A549 (cell line): ENCODE results near the gene R3HDM2. TPM values are rescaled to one million over a fixed set of nuclear protein-coding genes. Genes with fewer than 3 reads are reported as not detected.
A peak's percentile ranks its signal among the peaks of the same experiment; 100 is the strongest.

Experiments
- ATAC-seq, 2 experiments: fragments of 200-7000 bp in 1 of 2; fragments of >200 bp in 1 of 2; cut with Nextera tagmentation in 1 of 2; cut with Tn5 transposase in 1 of 2; 3 replicates each; pipeline versions ENCODE4 v1.8.0 to v1.9.1; 2018 to 2020; ENCODE audit warnings: mild to moderate bottlenecking in 1 of 2, moderate library complexity in 1 of 2
- CTCF ChIA-PET: fragments of 300-600 bp; sonication (Branson Sonifier 250); formaldehyde crosslinking; extraction: SDS; loops from one replicate; lab custom pipeline; 2021; ENCODE audit warnings: antibody characterized with exemption, inconsistent platforms; lab: Yijun Ruan, JAX
- POLR2A ChIA-PET: fragments of 350-600 bp; formaldehyde crosslinking; extraction: SDS; loops from one replicate; lab custom pipeline; 2021; ENCODE audit warnings: antibody characterized with exemption, inconsistent platforms; lab: Yijun Ruan, JAX
- DNase-seq, 2 experiments: peaks; one replicate each; pipeline versions ENCODE4 v3.0.0 to v3.0.0-alpha.2; 2011 to 2016; ENCODE audit warnings: low read depth in 1 of 2, low spot score in 1 of 2
- FAIRE-seq: peaks from 2 replicates; lab custom pipeline; 2011; peaks lifted over from hg19 to GRCh38; lab: Jason Lieb, UNC
- H3K27ac ChIP-seq, 2 experiments: fragments of >200 bp; sonication (Bioruptor Twin); formaldehyde crosslinking; 3 replicates each; pipeline ENCODE4 v1.5.1; 2016 to 2017
- H3K4me1 ChIP-seq: fragments of >200 bp; sonication (Bioruptor Twin); formaldehyde crosslinking; 3 replicates; pipeline ENCODE4 v1.6.1; 2016
- H3K4me2 ChIP-seq: fragments of >200 bp; sonication (Bioruptor Twin); formaldehyde crosslinking; 3 replicates; pipeline ENCODE4 v1.6.1; 2016
- H3K4me3 ChIP-seq: fragments of >200 bp; sonication (Bioruptor Twin); formaldehyde crosslinking; 3 replicates; pipeline ENCODE4 v1.5.1; 2016
- H3K9me3 ChIP-seq: fragments of >200 bp; sonication (Bioruptor Twin); formaldehyde crosslinking; 3 replicates; pipeline ENCODE4 v1.6.1; 2016
- CBX8 ChIP-seq: fragments of 200-600 bp; sonication (generic); IDR thresholded peaks from 2 replicates; pipeline ENCODE4 v1.6.1; 2016
- CHD4 ChIP-seq: fragments of 200-600 bp; sonication (generic); IDR thresholded peaks from 2 replicates; pipeline ENCODE4 v1.6.1; 2016; ENCODE audit warnings: antibody characterized with exemption, mild to moderate bottlenecking, borderline replicate concordance
- EHMT2 ChIP-seq: fragments of 200-600 bp; sonication (generic); IDR thresholded peaks from 2 replicates; pipeline ENCODE4 v1.6.1; 2016; ENCODE audit warnings: antibody characterized with exemption, low read depth, mild to moderate bottlenecking, moderate library complexity
- FOSB ChIP-seq: fragments of 250-450 bp; sonication (Bioruptor Pico); IDR thresholded peaks from 2 replicates; pipeline ENCODE4 v1.5.0; 2020; ENCODE audit warnings: mild to moderate bottlenecking, moderate library complexity
- FOXS1 ChIP-seq: fragments of 250-450 bp; sonication (Bioruptor Pico); IDR thresholded peaks from 2 replicates; pipeline ENCODE4 v1.5.0; 2020; ENCODE audit warnings: mild to moderate bottlenecking, moderate library complexity
- HDAC2 ChIP-seq: fragments of 200-600 bp; sonication (generic); IDR thresholded peaks from 2 replicates; pipeline ENCODE4 v1.6.1; 2016
- HOXA7 ChIP-seq: fragments of 250-450 bp; sonication (Bioruptor Pico); IDR thresholded peaks from 2 replicates; pipeline ENCODE4 v1.5.0; 2020; ENCODE audit warnings: mild to moderate bottlenecking, moderate library complexity
- JUN ChIP-seq, 2 experiments: fragments of >200 bp; sonication (Bioruptor Twin); formaldehyde crosslinking; IDR thresholded peaks; 2 replicates in 1 of 2; 3 replicates in 1 of 2; pipeline ENCODE4 v1.6.1; 2016 to 2017
- KDM1A ChIP-seq: fragments of 200-600 bp; sonication (generic); IDR thresholded peaks from 2 replicates; pipeline ENCODE4 v1.6.1; 2016; ENCODE audit warnings: low read depth, mild to moderate bottlenecking
- MAZ ChIP-seq: fragments of 150-350 bp; IDR thresholded peaks from 2 replicates; pipeline ENCODE4 v1.6.1; 2014; ENCODE audit warnings: antibody characterized with exemption, low read depth, low read length, borderline replicate concordance
- MYC ChIP-seq: IDR thresholded peaks from 2 replicates; pipeline ENCODE4 v1.6.1; 2012; ENCODE audit warnings: mild to moderate bottlenecking, inconsistent platforms, low read length, improper control_type of control experiment, borderline replicate concordance
- POLR2AphosphoS2 ChIP-seq: conservative IDR thresholded peaks from 2 replicates; pipeline ENCODE4 v1.6.1; 2012; ENCODE audit warnings: low read length, improper control_type of control experiment, inconsistent platforms
- RAD21 ChIP-seq, 2 experiments: fragments of >200 bp in 1 of 2; sonication (Bioruptor Twin) in 1 of 2; formaldehyde crosslinking in 1 of 2; IDR thresholded peaks in 1 of 2; conservative IDR thresholded peaks in 1 of 2; 2 replicates in 1 of 2; 3 replicates in 1 of 2; pipeline ENCODE4 v1.6.1; 2012 to 2018; ENCODE audit warnings: inconsistent platforms in 1 of 2
- RARB ChIP-seq: fragments of 250-450 bp; sonication (Bioruptor Pico); IDR thresholded peaks from 2 replicates; pipeline ENCODE4 v1.8.0; 2021; ENCODE audit warnings: mild to moderate bottlenecking, moderate library complexity
- RFX5 ChIP-seq: fragments of 450-650 bp; IDR thresholded peaks from 2 replicates; pipeline ENCODE4 v1.7.1; 2014; ENCODE audit warnings: antibody characterized with exemption, mild to moderate bottlenecking, moderate library complexity
- SMC3 ChIP-seq: fragments of >200 bp; sonication (Bioruptor Twin); formaldehyde crosslinking; IDR thresholded peaks from 3 replicates; pipeline ENCODE4 v1.6.1; 2018; ENCODE audit warnings: inconsistent platforms
- SREBF2 ChIP-seq: fragments of 450-650 bp; IDR thresholded peaks from 2 replicates; pipeline ENCODE4 v1.6.1; 2014; ENCODE audit warnings: mild to moderate bottlenecking, moderate library complexity
- ZFP36 ChIP-seq: fragments of 450-650 bp; IDR thresholded peaks from 2 replicates; pipeline ENCODE4 v1.6.1; 2014; ENCODE audit warnings: borderline replicate concordance; ENCODE audit not compliant: partially characterized antibody
- WGBS: methylation state at CpG from one replicate; pipeline ENCODE4 v1.1.6; 2017; ENCODE audit errors: missing lambda C conversion rate; 5-methylcytosine and 5-hydroxymethylcytosine counted together
- polyA plus RNA-seq, 4 experiments: library from polyadenylated mRNA; depleted of rRNA in 3 of 4; stranded (reverse); fragments of >200 nt; fragmentation: RNase III in 1 of 4; extraction: RNeasy Plus Mini Kit Qiagen cat#74134 plus additional on column Dnase treatment in 1 of 4; gene quantifications; 2 replicates in 3 of 4; 3 replicates in 1 of 4; pipeline ENCODE4 v1.2.3, GENCODE V29; 2011 to 2017
- TF ChIP-seq, protein P1 (sequence below): fragments of >200 bp; sonication (Bioruptor Twin); formaldehyde crosslinking; IDR thresholded peaks from 2 replicates; pipeline ENCODE4 v1.6.1; 2016
- TF ChIP-seq, protein P2 (sequence below): fragments of 250-450 bp; sonication (Bioruptor Pico); IDR thresholded peaks from 2 replicates; pipeline ENCODE4 v1.5.0; 2020; ENCODE audit warnings: low read depth, mild to moderate bottlenecking, moderate library complexity
- TF ChIP-seq, protein P3 (sequence below): fragments of >200 bp; sonication (Bioruptor Twin); formaldehyde crosslinking; IDR thresholded peaks from 3 replicates; pipeline ENCODE4 v1.6.1; 2016
- TF ChIP-seq, protein P4 (sequence below): fragments of 200-600 bp; sonication (generic); IDR thresholded peaks from 2 replicates; pipeline ENCODE4 v1.6.1; 2016; ENCODE audit warnings: antibody characterized with exemption, mild to moderate bottlenecking, moderate library complexity
- TF ChIP-seq, protein P5 (sequence below): IDR thresholded peaks from 2 replicates; pipeline ENCODE4 v1.6.1; 2012
- TF ChIP-seq, protein P6 (sequence below): IDR thresholded peaks from 2 replicates; pipeline ENCODE4 v1.6.1; 2012; ENCODE audit warnings: low read depth, borderline replicate concordance

Gene R3HDM2
- polyA plus RNA-seq, 2 of the 4 experiments (the other 2 are of a cell fraction) = 14.0 to 30.6 TPM

DNA sequence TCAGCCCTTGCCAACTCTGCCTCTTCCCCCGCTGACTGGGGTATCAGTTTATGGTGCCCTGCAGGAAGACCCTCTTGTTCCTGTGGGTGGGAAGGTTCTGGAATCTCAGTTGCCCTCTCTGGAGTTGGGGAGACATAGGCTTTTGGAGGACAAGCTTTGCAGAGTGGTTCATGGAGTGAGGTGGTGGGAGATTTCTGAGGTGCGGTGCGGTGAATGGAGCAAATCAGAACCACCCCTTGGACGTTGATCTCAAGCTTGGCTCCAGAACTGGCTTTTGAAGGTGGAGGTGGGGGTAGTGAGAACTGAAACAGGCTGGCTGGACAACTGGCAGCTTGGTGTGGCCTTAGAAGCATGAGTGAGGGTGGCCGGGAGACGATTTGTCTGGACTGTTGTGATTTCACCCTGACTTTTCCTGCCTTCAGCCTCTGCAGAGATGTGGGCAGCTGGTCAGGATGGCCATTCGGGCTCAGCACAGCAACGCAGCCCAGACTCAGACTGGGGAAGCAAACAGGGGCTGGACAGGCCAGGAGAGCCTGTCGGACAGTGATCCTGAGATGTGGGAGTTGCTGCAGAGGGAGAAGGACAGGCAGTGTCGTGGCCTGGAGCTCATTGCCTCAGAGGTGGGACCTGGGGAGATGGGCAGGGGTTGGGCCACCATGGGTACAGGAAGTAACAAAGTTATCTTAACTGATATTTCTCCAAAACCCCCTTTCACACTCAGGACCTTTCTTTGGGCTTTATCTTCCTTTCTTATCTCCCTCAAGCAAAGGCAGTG is 200.3 kb downstream of the R3HDM2 start:
- Histone ChIP-seq H3K9me3 (no peaks in the 10 kb centered on the region), H3K4me2 (peak overlapping the region; percentile 98), H3K4me1 (peaks cover 12% of the 10 kb centered on the region; the same call in 2 of the 3 replicates), H3K4me3 (peak overlapping the region; percentile 78), H3K27ac (peak overlapping the region; percentile 82 to 95)
- POLR2A ChIA-PET = interaction anchor here (0.6 to 2.6 kb wide), 3 partner anchors 9 to 541 kb away, joined by 4 to 20 read pairs (median 6); no protein-coding TSS in a partner anchor
- no peak for DNase-seq
- no peak for ATAC-seq
- FAIRE-seq = no peak
- WGBS = 66% methylated on average over 10 of the region's 10 CpGs
- TF ChIP-seq HOXA7 (CRISPR knock-in tag) (no peak), SMC3 (no peak), RARB (CRISPR knock-in tag) (no peak), EHMT2 (no peak), SREBF2 (no peak), ZFP36 (no peak), POLR2AphosphoS2 (no peak), RFX5 (no peak)
- TF ChIP-seq, protein P1, sequence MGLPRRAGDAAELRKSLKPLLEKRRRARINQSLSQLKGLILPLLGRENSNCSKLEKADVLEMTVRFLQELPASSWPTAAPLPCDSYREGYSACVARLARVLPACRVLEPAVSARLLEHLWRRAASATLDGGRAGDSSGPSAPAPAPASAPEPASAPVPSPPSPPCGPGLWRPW = no peak
- TF ChIP-seq, protein P2, sequence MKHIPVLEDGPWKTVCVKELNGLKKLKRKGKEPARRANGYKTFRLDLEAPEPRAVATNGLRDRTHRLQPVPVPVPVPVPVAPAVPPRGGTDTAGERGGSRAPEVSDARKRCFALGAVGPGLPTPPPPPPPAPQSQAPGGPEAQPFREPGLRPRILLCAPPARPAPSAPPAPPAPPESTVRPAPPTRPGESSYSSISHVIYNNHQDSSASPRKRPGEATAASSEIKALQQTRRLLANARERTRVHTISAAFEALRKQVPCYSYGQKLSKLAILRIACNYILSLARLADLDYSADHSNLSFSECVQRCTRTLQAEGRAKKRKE (CRISPR knock-in tag) = no peak
- TF ChIP-seq, protein P3, sequence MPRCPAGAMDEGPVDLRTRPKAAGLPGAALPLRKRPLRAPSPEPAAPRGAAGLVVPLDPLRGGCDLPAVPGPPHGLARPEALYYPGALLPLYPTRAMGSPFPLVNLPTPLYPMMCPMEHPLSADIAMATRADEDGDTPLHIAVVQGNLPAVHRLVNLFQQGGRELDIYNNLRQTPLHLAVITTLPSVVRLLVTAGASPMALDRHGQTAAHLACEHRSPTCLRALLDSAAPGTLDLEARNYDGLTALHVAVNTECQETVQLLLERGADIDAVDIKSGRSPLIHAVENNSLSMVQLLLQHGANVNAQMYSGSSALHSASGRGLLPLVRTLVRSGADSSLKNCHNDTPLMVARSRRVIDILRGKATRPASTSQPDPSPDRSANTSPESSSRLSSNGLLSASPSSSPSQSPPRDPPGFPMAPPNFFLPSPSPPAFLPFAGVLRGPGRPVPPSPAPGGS = no peak
- TF ChIP-seq, protein P4, sequence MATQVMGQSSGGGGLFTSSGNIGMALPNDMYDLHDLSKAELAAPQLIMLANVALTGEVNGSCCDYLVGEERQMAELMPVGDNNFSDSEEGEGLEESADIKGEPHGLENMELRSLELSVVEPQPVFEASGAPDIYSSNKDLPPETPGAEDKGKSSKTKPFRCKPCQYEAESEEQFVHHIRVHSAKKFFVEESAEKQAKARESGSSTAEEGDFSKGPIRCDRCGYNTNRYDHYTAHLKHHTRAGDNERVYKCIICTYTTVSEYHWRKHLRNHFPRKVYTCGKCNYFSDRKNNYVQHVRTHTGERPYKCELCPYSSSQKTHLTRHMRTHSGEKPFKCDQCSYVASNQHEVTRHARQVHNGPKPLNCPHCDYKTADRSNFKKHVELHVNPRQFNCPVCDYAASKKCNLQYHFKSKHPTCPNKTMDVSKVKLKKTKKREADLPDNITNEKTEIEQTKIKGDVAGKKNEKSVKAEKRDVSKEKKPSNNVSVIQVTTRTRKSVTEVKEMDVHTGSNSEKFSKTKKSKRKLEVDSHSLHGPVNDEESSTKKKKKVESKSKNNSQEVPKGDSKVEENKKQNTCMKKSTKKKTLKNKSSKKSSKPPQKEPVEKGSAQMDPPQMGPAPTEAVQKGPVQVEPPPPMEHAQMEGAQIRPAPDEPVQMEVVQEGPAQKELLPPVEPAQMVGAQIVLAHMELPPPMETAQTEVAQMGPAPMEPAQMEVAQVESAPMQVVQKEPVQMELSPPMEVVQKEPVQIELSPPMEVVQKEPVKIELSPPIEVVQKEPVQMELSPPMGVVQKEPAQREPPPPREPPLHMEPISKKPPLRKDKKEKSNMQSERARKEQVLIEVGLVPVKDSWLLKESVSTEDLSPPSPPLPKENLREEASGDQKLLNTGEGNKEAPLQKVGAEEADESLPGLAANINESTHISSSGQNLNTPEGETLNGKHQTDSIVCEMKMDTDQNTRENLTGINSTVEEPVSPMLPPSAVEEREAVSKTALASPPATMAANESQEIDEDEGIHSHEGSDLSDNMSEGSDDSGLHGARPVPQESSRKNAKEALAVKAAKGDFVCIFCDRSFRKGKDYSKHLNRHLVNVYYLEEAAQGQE = no peak
- CTCF ChIA-PET = interaction anchor here (0.7 to 26.5 kb wide), 10 partner anchors 11 to 354 kb away, joined by 3 to 615 read pairs (median 3); partner anchors contain the start of gene NXPH4

DNA sequence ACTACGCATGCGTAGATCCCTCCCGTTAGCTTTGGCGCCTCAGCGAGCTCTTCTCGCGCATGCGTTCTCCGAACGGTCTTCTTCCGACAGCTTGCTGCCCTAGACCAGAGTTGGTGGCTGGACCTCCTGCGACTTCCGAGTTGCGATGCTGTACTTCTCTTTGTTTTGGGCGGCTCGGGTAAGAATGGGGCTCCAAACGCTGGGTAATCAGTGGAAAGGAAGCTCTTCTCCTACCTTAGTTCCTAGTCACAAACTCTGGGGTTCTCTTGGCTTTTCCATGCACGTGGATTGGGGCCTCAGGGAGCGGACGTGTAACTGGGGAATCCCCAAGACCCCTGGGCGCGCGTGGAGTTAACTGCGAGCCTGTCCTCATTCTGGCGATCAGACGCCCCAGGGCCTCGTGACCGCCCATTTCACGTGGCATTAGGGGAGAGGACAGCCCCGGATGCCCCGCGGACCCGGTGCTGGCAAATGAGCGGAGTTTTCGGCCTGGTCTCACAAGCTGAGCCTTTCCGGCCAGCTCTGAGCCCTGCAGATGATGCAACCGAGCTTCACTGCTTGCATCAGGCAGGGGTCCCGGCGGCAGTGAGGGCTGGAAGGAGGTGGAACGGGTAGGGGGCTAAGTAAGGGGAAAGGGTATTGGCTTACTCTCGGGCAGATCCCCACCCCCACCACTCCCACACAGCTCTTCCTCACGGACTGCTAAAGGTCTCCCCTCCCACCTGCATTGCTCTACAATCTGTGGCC is 201.0 kb downstream of the R3HDM2 start, which contains the start of gene SHMT2:
SHMT2 (plus strand) TSS at position 78 of the 747 bp plus-strand sequence; CDS start at position 146, 68 bp downstream.
- Histone ChIP-seq H3K9me3 (no peaks in the 10 kb centered on the region), H3K4me3 (peak within 1 kb of the TSS; percentile 78), H3K27ac (peak within 1 kb of the TSS; percentile 82 to 95), H3K4me2 (peak within 1 kb of the TSS; percentile 98), H3K4me1 (peaks cover 12% of the 10 kb centered on the region; the same call in 2 of the 3 replicates)
- WGBS = under 1% methylated on average over 35 of the region's 42 CpGs
- ChIA-PET CTCF (interaction anchor here (0.7 to 26.5 kb wide), 12 partner anchors 12 to 354 kb away, joined by 3 to 615 read pairs (median 4); partner anchors contain the start of gene NXPH4), POLR2A (interaction anchor here (0.5 to 2.6 kb wide), 5 partner anchors 10 to 541 kb away, joined by 3 to 20 read pairs (median 4); no protein-coding TSS in a partner anchor)
- FAIRE-seq = peak; percentile 89
- ATAC-seq = peak; percentile 75 to 83
- DNase-seq = peak; percentile 97 to 99
- no peak for TF ChIP-seq HDAC2
- TF ChIP-seq, protein P3 = no peak
- no peak for TF ChIP-seq CBX8
- TF ChIP-seq, protein P5, sequence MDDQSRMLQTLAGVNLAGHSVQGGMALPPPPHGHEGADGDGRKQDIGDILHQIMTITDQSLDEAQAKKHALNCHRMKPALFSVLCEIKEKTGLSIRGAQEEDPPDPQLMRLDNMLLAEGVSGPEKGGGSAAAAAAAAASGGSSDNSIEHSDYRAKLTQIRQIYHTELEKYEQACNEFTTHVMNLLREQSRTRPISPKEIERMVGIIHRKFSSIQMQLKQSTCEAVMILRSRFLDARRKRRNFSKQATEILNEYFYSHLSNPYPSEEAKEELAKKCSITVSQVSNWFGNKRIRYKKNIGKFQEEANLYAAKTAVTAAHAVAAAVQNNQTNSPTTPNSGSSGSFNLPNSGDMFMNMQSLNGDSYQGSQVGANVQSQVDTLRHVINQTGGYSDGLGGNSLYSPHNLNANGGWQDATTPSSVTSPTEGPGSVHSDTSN = no peak
- peak; percentile 35; the same call in 1 of the 2 replicates for TF ChIP-seq MYC
- TF ChIP-seq CHD4 = no peak
- TF ChIP-seq, protein P6, sequence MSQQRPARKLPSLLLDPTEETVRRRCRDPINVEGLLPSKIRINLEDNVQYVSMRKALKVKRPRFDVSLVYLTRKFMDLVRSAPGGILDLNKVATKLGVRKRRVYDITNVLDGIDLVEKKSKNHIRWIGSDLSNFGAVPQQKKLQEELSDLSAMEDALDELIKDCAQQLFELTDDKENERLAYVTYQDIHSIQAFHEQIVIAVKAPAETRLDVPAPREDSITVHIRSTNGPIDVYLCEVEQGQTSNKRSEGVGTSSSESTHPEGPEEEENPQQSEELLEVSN = peak; percentile 39; the same call in 1 of the 2 replicates
- no peak for TF ChIP-seq FOSB (CRISPR knock-in tag)
- TF ChIP-seq FOXS1 (CRISPR knock-in tag) = no peak
- peak in 1 of 2 experiments; percentile 60; a peak in 2 of 5 replicates for TF ChIP-seq JUN (IDR thresholded peaks at IDR 0.05)
- TF ChIP-seq MAZ = no peak
- no peak for TF ChIP-seq RAD21 (conservative IDR thresholded peaks at IDR 0.05 in 1 of 2, IDR thresholded peaks at IDR 0.05 in 1 of 2)
- TF ChIP-seq KDM1A = no peak
